WTC11 (cell line): ENCODE measurements around the gene PWP1.
"Not testable (repeated sequence)": the region's sequence is repeated elsewhere in the genome, so short reads cannot be mapped to it uniquely, and the experiment has no call there.

Source experiments
- TF ChIP-seq, protein P1 (sequence below): sonication (generic); formaldehyde crosslinking; IDR thresholded peaks from 2 replicates; pipeline ENCODE4 v1.8.0; 2023; ENCODE audit warnings: missing genetic modification reagents, mild to moderate bottlenecking, borderline replicate concordance
- TF ChIP-seq, protein P2 (sequence below): fragments of 200-600 bp; IDR thresholded peaks from 2 replicates; pipeline ENCODE4 v1.8.0; 2022; ENCODE audit warnings: antibody characterized with exemption
- TF ChIP-seq, protein P3 (sequence below): sonication (generic); formaldehyde crosslinking; IDR thresholded peaks from 2 replicates; pipeline ENCODE4 v1.8.0; 2023; ENCODE audit warnings: mild to moderate bottlenecking, missing genetic modification reagents

DNA sequence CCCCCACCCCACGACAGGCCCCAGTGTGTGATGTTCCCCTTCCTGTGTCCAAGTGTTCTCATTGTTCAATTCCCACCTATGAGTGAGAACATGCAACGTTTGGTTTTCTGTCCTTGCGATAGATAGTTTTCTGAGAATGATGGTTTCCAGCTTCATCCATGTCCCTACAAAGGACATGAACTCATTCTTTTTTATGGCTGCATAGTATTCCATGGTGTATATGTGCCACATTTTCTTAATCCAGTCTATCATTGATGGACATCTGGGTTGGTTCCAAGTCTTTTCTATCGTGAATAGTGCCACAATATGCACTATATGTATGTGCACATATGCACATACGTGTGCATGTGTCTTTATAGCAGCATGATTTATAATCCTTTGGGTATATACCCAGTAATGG is 19.9 kb downstream of the PWP1 start:
- TF ChIP-seq, protein P1, sequence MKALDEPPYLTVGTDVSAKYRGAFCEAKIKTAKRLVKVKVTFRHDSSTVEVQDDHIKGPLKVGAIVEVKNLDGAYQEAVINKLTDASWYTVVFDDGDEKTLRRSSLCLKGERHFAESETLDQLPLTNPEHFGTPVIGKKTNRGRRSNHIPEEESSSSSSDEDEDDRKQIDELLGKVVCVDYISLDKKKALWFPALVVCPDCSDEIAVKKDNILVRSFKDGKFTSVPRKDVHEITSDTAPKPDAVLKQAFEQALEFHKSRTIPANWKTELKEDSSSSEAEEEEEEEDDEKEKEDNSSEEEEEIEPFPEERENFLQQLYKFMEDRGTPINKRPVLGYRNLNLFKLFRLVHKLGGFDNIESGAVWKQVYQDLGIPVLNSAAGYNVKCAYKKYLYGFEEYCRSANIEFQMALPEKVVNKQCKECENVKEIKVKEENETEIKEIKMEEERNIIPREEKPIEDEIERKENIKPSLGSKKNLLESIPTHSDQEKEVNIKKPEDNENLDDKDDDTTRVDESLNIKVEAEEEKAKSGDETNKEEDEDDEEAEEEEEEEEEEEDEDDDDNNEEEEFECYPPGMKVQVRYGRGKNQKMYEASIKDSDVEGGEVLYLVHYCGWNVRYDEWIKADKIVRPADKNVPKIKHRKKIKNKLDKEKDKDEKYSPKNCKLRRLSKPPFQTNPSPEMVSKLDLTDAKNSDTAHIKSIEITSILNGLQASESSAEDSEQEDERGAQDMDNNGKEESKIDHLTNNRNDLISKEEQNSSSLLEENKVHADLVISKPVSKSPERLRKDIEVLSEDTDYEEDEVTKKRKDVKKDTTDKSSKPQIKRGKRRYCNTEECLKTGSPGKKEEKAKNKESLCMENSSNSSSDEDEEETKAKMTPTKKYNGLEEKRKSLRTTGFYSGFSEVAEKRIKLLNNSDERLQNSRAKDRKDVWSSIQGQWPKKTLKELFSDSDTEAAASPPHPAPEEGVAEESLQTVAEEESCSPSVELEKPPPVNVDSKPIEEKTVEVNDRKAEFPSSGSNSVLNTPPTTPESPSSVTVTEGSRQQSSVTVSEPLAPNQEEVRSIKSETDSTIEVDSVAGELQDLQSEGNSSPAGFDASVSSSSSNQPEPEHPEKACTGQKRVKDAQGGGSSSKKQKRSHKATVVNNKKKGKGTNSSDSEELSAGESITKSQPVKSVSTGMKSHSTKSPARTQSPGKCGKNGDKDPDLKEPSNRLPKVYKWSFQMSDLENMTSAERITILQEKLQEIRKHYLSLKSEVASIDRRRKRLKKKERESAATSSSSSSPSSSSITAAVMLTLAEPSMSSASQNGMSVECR (CRISPR knock-in tag) = not testable (repeated sequence)
- TF ChIP-seq, protein P2, sequence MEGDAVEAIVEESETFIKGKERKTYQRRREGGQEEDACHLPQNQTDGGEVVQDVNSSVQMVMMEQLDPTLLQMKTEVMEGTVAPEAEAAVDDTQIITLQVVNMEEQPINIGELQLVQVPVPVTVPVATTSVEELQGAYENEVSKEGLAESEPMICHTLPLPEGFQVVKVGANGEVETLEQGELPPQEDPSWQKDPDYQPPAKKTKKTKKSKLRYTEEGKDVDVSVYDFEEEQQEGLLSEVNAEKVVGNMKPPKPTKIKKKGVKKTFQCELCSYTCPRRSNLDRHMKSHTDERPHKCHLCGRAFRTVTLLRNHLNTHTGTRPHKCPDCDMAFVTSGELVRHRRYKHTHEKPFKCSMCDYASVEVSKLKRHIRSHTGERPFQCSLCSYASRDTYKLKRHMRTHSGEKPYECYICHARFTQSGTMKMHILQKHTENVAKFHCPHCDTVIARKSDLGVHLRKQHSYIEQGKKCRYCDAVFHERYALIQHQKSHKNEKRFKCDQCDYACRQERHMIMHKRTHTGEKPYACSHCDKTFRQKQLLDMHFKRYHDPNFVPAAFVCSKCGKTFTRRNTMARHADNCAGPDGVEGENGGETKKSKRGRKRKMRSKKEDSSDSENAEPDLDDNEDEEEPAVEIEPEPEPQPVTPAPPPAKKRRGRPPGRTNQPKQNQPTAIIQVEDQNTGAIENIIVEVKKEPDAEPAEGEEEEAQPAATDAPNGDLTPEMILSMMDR = not testable (repeated sequence)
- TF ChIP-seq, protein P3, sequence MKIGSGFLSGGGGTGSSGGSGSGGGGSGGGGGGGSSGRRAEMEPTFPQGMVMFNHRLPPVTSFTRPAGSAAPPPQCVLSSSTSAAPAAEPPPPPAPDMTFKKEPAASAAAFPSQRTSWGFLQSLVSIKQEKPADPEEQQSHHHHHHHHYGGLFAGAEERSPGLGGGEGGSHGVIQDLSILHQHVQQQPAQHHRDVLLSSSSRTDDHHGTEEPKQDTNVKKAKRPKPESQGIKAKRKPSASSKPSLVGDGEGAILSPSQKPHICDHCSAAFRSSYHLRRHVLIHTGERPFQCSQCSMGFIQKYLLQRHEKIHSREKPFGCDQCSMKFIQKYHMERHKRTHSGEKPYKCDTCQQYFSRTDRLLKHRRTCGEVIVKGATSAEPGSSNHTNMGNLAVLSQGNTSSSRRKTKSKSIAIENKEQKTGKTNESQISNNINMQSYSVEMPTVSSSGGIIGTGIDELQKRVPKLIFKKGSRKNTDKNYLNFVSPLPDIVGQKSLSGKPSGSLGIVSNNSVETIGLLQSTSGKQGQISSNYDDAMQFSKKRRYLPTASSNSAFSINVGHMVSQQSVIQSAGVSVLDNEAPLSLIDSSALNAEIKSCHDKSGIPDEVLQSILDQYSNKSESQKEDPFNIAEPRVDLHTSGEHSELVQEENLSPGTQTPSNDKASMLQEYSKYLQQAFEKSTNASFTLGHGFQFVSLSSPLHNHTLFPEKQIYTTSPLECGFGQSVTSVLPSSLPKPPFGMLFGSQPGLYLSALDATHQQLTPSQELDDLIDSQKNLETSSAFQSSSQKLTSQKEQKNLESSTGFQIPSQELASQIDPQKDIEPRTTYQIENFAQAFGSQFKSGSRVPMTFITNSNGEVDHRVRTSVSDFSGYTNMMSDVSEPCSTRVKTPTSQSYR (CRISPR knock-in tag) = not testable (repeated sequence)
